GM23338 (cell line): ENCODE measurements around the gene MGAT5. TPM values are rescaled to one million over a fixed set of nuclear protein-coding genes. Genes with fewer than 3 reads are reported as not detected.

Experiments used
- ATAC-seq: fragments of 200-7000 bp; cut with Tn5 transposase; 3 replicates; pipeline ENCODE4 v1.9.1; 2020
- DNase-seq: peaks from one replicate; pipeline ENCODE4 v3.0.0-alpha.2; 2015; ENCODE audit warnings: low spot score
- H2AFZ ChIP-seq: fragments of 200-600 bp; sonication (generic); 2 replicates; pipeline ENCODE4 v1.8.0; 2016; ENCODE audit warnings: antibody characterized with exemption, mild to moderate bottlenecking, moderate library complexity
- H3F3A ChIP-seq: fragments of 200-600 bp; sonication (generic); replicated peaks from 2 replicates; pipeline ENCODE4 v1.8.0; 2017; ENCODE audit warnings: antibody characterized with exemption, mixed run types, low read depth
- H3K27ac ChIP-seq: fragments of 200-600 bp; sonication (generic); 2 replicates; pipeline ENCODE4 v1.6.1; 2016; ENCODE audit warnings: low read depth
- H3K27me3 ChIP-seq: fragments of 200-600 bp; sonication (generic); 2 replicates; pipeline ENCODE4 v1.8.0; 2016; ENCODE audit warnings: mild to moderate bottlenecking, mixed run types, moderate library complexity; ENCODE audit not compliant: insufficient read depth
- H3K36me3 ChIP-seq: fragments of 200-600 bp; sonication (generic); 2 replicates; pipeline ENCODE4 v1.8.0; 2016; ENCODE audit warnings: mild to moderate bottlenecking; ENCODE audit not compliant: insufficient read depth
- H3K4me1 ChIP-seq: fragments of 200-600 bp; sonication (generic); 2 replicates; pipeline ENCODE4 v1.8.0; 2016; ENCODE audit warnings: mild to moderate bottlenecking, moderate library complexity; ENCODE audit not compliant: insufficient read depth
- H3K4me2 ChIP-seq: fragments of 200-600 bp; sonication (generic); 2 replicates; pipeline ENCODE4 v1.7.1; 2017; ENCODE audit warnings: mixed run types
- H3K4me3 ChIP-seq: fragments of 200-600 bp; sonication (generic); 2 replicates; pipeline ENCODE4 v1.6.1; 2016; ENCODE audit warnings: mixed run types
- H3K79me2 ChIP-seq: fragments of 200-600 bp; sonication (generic); replicated peaks from 2 replicates; pipeline ENCODE4 v1.8.0; 2017; ENCODE audit warnings: mild to moderate bottlenecking; ENCODE audit not compliant: insufficient read depth
- H3K9me2 ChIP-seq: fragments of 200-600 bp; sonication (generic); 2 replicates; pipeline ENCODE4 v1.8.0; 2017; ENCODE audit not compliant: insufficient read depth
- H4K20me1 ChIP-seq: fragments of 200-600 bp; sonication (generic); replicated peaks from 2 replicates; pipeline ENCODE4 v1.8.0; 2017; ENCODE audit warnings: mild to moderate bottlenecking; ENCODE audit not compliant: insufficient read depth
- H3K27ac Mint-ChIP-seq: 2 replicates; pipeline ENCODE4 v1.8.0; 2020; ENCODE audit warnings: inconsistent platforms, mild to moderate bottlenecking, moderate library complexity, mixed read lengths
- H3K27me3 Mint-ChIP-seq: 3 replicates; pipeline ENCODE4 v1.8.0; 2022; ENCODE audit warnings: low read depth, mild to moderate bottlenecking, moderate library complexity, mixed read lengths, inconsistent platforms; ENCODE audit not compliant: insufficient read depth, poor library complexity
- H3K36me3 Mint-ChIP-seq: 3 replicates; pipeline ENCODE4 v1.8.0; 2021; ENCODE audit warnings: low read depth, mild to moderate bottlenecking, inconsistent platforms, moderate library complexity, mixed read lengths
- H3K4me1 Mint-ChIP-seq: 3 replicates; pipeline ENCODE4 v1.8.0; 2020; ENCODE audit warnings: mild to moderate bottlenecking, inconsistent platforms, mixed read lengths
- H3K4me3 Mint-ChIP-seq: 3 replicates; pipeline ENCODE4 v1.8.0; 2021; ENCODE audit warnings: moderate library complexity, mild to moderate bottlenecking, inconsistent platforms, mixed read lengths
- H3K9me3 Mint-ChIP-seq: 3 replicates; pipeline ENCODE4 v1.8.0; 2020; ENCODE audit warnings: moderate library complexity, mild to moderate bottlenecking, inconsistent platforms, mixed read lengths
- CREB1 ChIP-seq: fragments of 250-450 bp; sonication (Bioruptor Pico); IDR thresholded peaks from 2 replicates; pipeline ENCODE4 v1.5.0; 2020; ENCODE audit warnings: low read depth, mild to moderate bottlenecking, moderate library complexity
- EZH2 ChIP-seq: fragments of 200-600 bp; sonication (generic); IDR thresholded peaks from one replicate; pipeline ENCODE4 v1.8.0; 2017; ENCODE audit warnings: antibody characterized with exemption, mild to moderate bottlenecking, low read depth; ENCODE audit not compliant: unreplicated experiment
- EZH2phosphoT487 ChIP-seq: fragments of 200-600 bp; sonication (generic); IDR thresholded peaks from one replicate; pipeline ENCODE4 v1.8.1; 2018; ENCODE audit warnings: antibody characterized with exemption; ENCODE audit not compliant: unreplicated experiment
- JUNB ChIP-seq: IDR thresholded peaks from one replicate; pipeline ENCODE4 v1.6.1; 2016; ENCODE audit warnings: antibody characterized with exemption; ENCODE audit not compliant: unreplicated experiment
- NANOG ChIP-seq: IDR thresholded peaks from 2 replicates; pipeline ENCODE4 v1.6.1; 2016; ENCODE audit warnings: antibody characterized with exemption, borderline replicate concordance
- POLR2AphosphoS5 ChIP-seq: IDR thresholded peaks from 2 replicates; pipeline ENCODE4 v1.6.1; 2016; ENCODE audit warnings: antibody characterized with exemption, low read depth
- STAT1 ChIP-seq: IDR thresholded peaks from one replicate; pipeline ENCODE4 v1.6.1; 2016; ENCODE audit warnings: antibody characterized with exemption; ENCODE audit not compliant: unreplicated experiment
- ZNF114 ChIP-seq: fragments of 250-450 bp; sonication (Bioruptor Pico); IDR thresholded peaks from 2 replicates; pipeline ENCODE4 v1.5.0; 2020; ENCODE audit warnings: mild to moderate bottlenecking, moderate library complexity
- ZNF331 ChIP-seq: fragments of 250-450 bp; sonication (Bioruptor Pico); IDR thresholded peaks from 2 replicates; pipeline ENCODE4 v1.5.0; 2020; ENCODE audit warnings: low read depth, mild to moderate bottlenecking, moderate library complexity
- polyA plus RNA-seq: library from polyadenylated mRNA; unstranded; fragments of >200 nt; fragmentation: Nextera tagmentation; extraction: Ambion mirVana; gene quantifications from 2 replicates; pipeline ENCODE4 v1.2.1, GENCODE V29; 2016
- total RNA-seq: library from RNA; depleted of rRNA; stranded (reverse); fragments of >200 nt; shearing (Covaris generic); gene quantifications from 2 replicates; pipeline ENCODE4 v1.2.3, GENCODE V29; 2014
- TF ChIP-seq, protein P1 (sequence below), 2 experiments: fragments of 200-600 bp in 1 of 2; sonication (generic) in 1 of 2; conservative IDR thresholded peaks; 2 replicates each; pipeline versions ENCODE4 v1.5.1 to v1.6.1; 2016 to 2017; ENCODE audit warnings: antibody characterized with exemption in 2 of 2, low read depth in 2 of 2, mild to moderate bottlenecking in 2 of 2, moderate library complexity in 1 of 2
- TF ChIP-seq, protein P2 (sequence below): IDR thresholded peaks from 2 replicates; pipeline ENCODE4 v1.6.1; 2016; ENCODE audit warnings: antibody characterized with exemption
- TF ChIP-seq, protein P3 (sequence below): IDR thresholded peaks from one replicate; pipeline ENCODE4 v1.6.1; 2018; ENCODE audit warnings: antibody characterized with exemption; ENCODE audit not compliant: unreplicated experiment

Gene MGAT5
- total and polyA plus RNA-seq, 2 experiments from 2014 or later, result 4.6 to 27.6 TPM

DNA sequence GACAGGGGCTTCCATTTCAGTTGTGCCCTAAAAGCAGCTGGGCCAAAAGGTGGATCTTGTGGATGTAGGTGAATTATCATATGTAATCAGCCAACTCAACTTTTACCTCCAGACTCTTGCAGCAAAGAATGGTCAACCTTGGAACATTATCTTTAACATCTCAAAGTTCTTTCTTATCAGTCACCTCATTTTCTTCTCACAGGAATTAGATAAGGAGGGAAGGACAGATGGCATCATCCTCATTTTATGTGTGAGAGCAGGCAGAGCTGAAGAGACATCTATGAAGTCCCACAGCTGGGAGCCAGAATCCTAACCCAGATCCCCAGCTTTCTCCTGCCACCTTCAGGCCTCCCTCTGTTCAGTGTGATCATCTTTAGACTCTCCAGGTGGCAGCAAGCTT lies 182.1 kb downstream of the MGAT5 start:
- H4K20me1 ChIP-seq, result peaks cover 12% of the 10 kb centered on the region
- H3K79me2 ChIP-seq, result no peaks in the 10 kb centered on the region
- H2AFZ ChIP-seq, result no peak overlapping the region
- peaks cover 10% of the 10 kb centered on the region for H3K4me1 ChIP-seq
- Mint-ChIP-seq H3K9me3 (no peaks in the 10 kb centered on the region), H3K36me3 (no peaks in the 10 kb centered on the region; the same call in 1 of the 3 replicates), H3K27me3 (peaks cover 2% of the 10 kb centered on the region), H3K4me1 (peaks cover 14% of the 10 kb centered on the region), H3K27ac (no peak overlapping the region), H3K4me3 (no peak overlapping the region)
- H3K27ac ChIP-seq, result no peak overlapping the region
- peaks cover 24% of the 10 kb centered on the region for H3K27me3 ChIP-seq
- no peak for TF ChIP-seq CREB1 (CRISPR knock-in tag)
- TF ChIP-seq EZH2, result no peak
- no peak for TF ChIP-seq EZH2phosphoT487
- TF ChIP-seq, protein P1, sequence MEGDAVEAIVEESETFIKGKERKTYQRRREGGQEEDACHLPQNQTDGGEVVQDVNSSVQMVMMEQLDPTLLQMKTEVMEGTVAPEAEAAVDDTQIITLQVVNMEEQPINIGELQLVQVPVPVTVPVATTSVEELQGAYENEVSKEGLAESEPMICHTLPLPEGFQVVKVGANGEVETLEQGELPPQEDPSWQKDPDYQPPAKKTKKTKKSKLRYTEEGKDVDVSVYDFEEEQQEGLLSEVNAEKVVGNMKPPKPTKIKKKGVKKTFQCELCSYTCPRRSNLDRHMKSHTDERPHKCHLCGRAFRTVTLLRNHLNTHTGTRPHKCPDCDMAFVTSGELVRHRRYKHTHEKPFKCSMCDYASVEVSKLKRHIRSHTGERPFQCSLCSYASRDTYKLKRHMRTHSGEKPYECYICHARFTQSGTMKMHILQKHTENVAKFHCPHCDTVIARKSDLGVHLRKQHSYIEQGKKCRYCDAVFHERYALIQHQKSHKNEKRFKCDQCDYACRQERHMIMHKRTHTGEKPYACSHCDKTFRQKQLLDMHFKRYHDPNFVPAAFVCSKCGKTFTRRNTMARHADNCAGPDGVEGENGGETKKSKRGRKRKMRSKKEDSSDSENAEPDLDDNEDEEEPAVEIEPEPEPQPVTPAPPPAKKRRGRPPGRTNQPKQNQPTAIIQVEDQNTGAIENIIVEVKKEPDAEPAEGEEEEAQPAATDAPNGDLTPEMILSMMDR (conservative IDR thresholded peaks at IDR 0.05; ENCODE audit: low read depth in 2 of 2), result no peak
- no peak for TF ChIP-seq POLR2AphosphoS5
- TF ChIP-seq STAT1, result no peak
- TF ChIP-seq ZNF114 (CRISPR knock-in tag), result no peak
- TF ChIP-seq, protein P2, sequence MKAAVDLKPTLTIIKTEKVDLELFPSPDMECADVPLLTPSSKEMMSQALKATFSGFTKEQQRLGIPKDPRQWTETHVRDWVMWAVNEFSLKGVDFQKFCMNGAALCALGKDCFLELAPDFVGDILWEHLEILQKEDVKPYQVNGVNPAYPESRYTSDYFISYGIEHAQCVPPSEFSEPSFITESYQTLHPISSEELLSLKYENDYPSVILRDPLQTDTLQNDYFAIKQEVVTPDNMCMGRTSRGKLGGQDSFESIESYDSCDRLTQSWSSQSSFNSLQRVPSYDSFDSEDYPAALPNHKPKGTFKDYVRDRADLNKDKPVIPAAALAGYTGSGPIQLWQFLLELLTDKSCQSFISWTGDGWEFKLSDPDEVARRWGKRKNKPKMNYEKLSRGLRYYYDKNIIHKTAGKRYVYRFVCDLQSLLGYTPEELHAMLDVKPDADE, result no peak
- H3K4me2 ChIP-seq, result no peak overlapping the region
- no peak overlapping the region for H3K4me3 ChIP-seq
- no peaks in the 10 kb centered on the region for H3K9me2 ChIP-seq
- DNase-seq (no peak), ATAC-seq (no peak)
- H3K36me3 ChIP-seq, result no peaks in the 10 kb centered on the region
- H3F3A ChIP-seq, result no peaks in the 10 kb centered on the region

DNA sequence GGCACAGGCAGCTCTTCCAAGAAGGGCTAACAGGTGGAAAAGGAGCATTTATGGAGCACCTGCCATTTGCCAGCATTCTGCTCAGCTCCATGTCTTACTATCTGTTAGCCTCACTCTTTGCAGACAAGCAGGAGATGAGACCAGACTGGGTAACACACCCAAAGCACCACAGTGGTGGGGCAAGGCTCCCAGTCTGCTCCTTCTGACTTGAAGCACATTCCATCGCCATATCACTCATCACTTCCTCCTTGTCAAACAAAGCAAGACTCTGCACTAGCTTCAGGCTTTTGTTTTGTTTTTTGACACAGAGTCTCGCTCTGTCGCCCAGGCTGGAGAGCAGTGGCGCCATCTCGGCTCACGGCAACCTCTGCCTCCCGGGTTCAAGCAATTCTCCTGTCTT lies 182.8 kb downstream of the MGAT5 start:
- Histone ChIP-seq H3K36me3 (no peaks in the 10 kb centered on the region), H3F3A (no peaks in the 10 kb centered on the region), H3K79me2 (no peaks in the 10 kb centered on the region), H4K20me1 (peaks cover 12% of the 10 kb centered on the region), H3K27me3 (peaks cover 17% of the 10 kb centered on the region), H2AFZ (no peak overlapping the region), H3K9me2 (no peaks in the 10 kb centered on the region), H3K4me3 (no peak overlapping the region), H3K27ac (no peak overlapping the region), H3K4me1 (peaks cover 5% of the 10 kb centered on the region; the same call in 1 of the 2 replicates), H3K4me2 (no peak overlapping the region)
- H3K4me1 Mint-ChIP-seq, result peaks cover 7% of the 10 kb centered on the region
- DNase-seq (no peak), ATAC-seq (no peak)
- no peaks in the 10 kb centered on the region for H3K27me3 Mint-ChIP-seq
- H3K9me3 Mint-ChIP-seq, result no peaks in the 10 kb centered on the region
- no peak overlapping the region for H3K27ac Mint-ChIP-seq
- H3K36me3 Mint-ChIP-seq, result no peaks in the 10 kb centered on the region; the same call in 1 of the 3 replicates
- TF ChIP-seq STAT1 (no peak), EZH2 (no peak), JUNB (no peak), ZNF114 (CRISPR knock-in tag) (no peak), NANOG (no peak), ZNF331 (CRISPR knock-in tag) (no peak), EZH2phosphoT487 (no peak), CREB1 (CRISPR knock-in tag) (no peak)
- TF ChIP-seq, protein P2, result no peak
- TF ChIP-seq, protein P3, sequence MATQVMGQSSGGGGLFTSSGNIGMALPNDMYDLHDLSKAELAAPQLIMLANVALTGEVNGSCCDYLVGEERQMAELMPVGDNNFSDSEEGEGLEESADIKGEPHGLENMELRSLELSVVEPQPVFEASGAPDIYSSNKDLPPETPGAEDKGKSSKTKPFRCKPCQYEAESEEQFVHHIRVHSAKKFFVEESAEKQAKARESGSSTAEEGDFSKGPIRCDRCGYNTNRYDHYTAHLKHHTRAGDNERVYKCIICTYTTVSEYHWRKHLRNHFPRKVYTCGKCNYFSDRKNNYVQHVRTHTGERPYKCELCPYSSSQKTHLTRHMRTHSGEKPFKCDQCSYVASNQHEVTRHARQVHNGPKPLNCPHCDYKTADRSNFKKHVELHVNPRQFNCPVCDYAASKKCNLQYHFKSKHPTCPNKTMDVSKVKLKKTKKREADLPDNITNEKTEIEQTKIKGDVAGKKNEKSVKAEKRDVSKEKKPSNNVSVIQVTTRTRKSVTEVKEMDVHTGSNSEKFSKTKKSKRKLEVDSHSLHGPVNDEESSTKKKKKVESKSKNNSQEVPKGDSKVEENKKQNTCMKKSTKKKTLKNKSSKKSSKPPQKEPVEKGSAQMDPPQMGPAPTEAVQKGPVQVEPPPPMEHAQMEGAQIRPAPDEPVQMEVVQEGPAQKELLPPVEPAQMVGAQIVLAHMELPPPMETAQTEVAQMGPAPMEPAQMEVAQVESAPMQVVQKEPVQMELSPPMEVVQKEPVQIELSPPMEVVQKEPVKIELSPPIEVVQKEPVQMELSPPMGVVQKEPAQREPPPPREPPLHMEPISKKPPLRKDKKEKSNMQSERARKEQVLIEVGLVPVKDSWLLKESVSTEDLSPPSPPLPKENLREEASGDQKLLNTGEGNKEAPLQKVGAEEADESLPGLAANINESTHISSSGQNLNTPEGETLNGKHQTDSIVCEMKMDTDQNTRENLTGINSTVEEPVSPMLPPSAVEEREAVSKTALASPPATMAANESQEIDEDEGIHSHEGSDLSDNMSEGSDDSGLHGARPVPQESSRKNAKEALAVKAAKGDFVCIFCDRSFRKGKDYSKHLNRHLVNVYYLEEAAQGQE, result no peak
- no peak overlapping the region for H3K4me3 Mint-ChIP-seq
